ENCODE measurements around the gene CAMK1D. TPM values are rescaled to one million over a fixed set of nuclear protein-coding genes. Genes with fewer than 3 reads are reported as not detected.

The CAMK1D gene
- polyA plus RNA-seq, 1 donor (not counting 4 experiments of a cell fraction or from before 2014, with no cell fraction given), result 0.76 TPM

GRCh38 chr10:12423896-12424295 is 74.5 kb downstream of the CAMK1D start:
- Histone ChIP-seq H3K9me3 (ENCODE audit: control insufficient read depth, low read depth, low read length) (no peaks in the 10 kb centered on the region), H3K9me1 (ENCODE audit: control insufficient read depth, extremely low read depth, insufficient read depth, low read length) (no peaks in the 10 kb centered on the region), H3K79me2 (ENCODE audit: control insufficient read depth, insufficient read depth, low read length) (no peaks in the 10 kb centered on the region), H3K4me1 (ENCODE audit: control insufficient read depth, extremely low read depth, insufficient read depth, low read length) (peaks cover 10% of the 10 kb centered on the region), H3K9ac (ENCODE audit: control insufficient read depth, extremely low read depth, insufficient read depth, low read length) (no peak overlapping the region), H3K27ac (ENCODE audit: control insufficient read depth, insufficient read depth, low read length) (no peak overlapping the region), H3K27me3 (ENCODE audit: control insufficient read depth, extremely low read depth, insufficient read depth, low read length) (peaks cover 9% of the 10 kb centered on the region), H4K20me1 (ENCODE audit: control insufficient read depth, extremely low read depth, insufficient read depth, low read length) (no peaks in the 10 kb centered on the region), H2AFZ (ENCODE audit: control insufficient read depth, low read length) (no peak overlapping the region), H3K4me3 (ENCODE audit: control insufficient read depth in 2 of 3, extremely low read depth in 1 of 3, insufficient read depth in 2 of 3, low read depth in 1 of 3, low read length in 3 of 3) (no peak overlapping the region), H3K36me3 (ENCODE audit: control insufficient read depth in 2 of 2, extremely low read depth in 1 of 2, insufficient read depth in 2 of 2, low read length in 2 of 2) (no peaks in the 10 kb centered on the region), H3K4me2 (ENCODE audit: control insufficient read depth, extremely low read depth, insufficient read depth, low read depth, low read length) (no peak overlapping the region)
- dilution Hi-C loops (cut with MboI; ENCODE audit: extremely low pct_ligation_motif_present, low sequenced_read_pairs), result no loop called here
- FAIRE-seq (no peak), DNase-seq (ENCODE audit: low read depth, low spot score) (no peak)
- TF ChIP-seq EZH2 (IDR thresholded peaks at IDR 0.05; ENCODE audit: low read length), result no peak
- TF ChIP-seq, protein P1, sequence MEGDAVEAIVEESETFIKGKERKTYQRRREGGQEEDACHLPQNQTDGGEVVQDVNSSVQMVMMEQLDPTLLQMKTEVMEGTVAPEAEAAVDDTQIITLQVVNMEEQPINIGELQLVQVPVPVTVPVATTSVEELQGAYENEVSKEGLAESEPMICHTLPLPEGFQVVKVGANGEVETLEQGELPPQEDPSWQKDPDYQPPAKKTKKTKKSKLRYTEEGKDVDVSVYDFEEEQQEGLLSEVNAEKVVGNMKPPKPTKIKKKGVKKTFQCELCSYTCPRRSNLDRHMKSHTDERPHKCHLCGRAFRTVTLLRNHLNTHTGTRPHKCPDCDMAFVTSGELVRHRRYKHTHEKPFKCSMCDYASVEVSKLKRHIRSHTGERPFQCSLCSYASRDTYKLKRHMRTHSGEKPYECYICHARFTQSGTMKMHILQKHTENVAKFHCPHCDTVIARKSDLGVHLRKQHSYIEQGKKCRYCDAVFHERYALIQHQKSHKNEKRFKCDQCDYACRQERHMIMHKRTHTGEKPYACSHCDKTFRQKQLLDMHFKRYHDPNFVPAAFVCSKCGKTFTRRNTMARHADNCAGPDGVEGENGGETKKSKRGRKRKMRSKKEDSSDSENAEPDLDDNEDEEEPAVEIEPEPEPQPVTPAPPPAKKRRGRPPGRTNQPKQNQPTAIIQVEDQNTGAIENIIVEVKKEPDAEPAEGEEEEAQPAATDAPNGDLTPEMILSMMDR (optimal IDR thresholded peaks at IDR 0.05 in 1 of 3, IDR thresholded peaks at IDR 0.05 in 1 of 3, conservative IDR thresholded peaks at IDR 0.05 in 1 of 3; ENCODE audit: extremely low read depth in 1 of 3, insufficient read depth in 2 of 3, low read length in 3 of 3), result no peak

DNA sequence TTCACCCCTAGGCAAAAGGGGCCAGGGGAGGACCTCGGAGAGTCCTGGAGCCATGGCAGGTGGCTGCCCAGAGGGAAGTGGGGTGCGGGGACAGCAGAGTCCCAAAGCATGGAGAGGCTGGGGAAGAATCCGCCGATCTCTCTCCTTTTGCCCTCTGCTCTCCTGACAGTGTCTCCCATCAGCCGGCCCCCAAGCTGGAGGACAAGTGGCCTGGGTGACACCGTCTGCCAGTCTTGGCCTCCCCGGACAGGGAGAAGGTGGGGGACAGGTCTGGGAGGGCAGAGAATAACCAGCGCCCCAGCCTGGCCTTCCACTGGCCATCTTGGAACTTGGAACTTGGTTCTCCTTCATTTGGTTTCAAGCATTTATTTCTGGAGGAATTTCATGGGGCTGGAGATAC is 77.9 kb downstream of the CAMK1D start:
- Histone ChIP-seq H3K79me2 (ENCODE audit: control insufficient read depth, insufficient read depth, low read length) (no peaks in the 10 kb centered on the region), H4K20me1 (ENCODE audit: control insufficient read depth, extremely low read depth, insufficient read depth, low read length) (no peaks in the 10 kb centered on the region), H3K4me1 (ENCODE audit: control insufficient read depth, extremely low read depth, insufficient read depth, low read length) (no peaks in the 10 kb centered on the region), H3K9me3 (ENCODE audit: control insufficient read depth, low read depth, low read length) (no peaks in the 10 kb centered on the region), H3K36me3 (ENCODE audit: control insufficient read depth in 2 of 2, extremely low read depth in 1 of 2, insufficient read depth in 2 of 2, low read length in 2 of 2) (no peaks in the 10 kb centered on the region), H3K27me3 (ENCODE audit: control insufficient read depth, extremely low read depth, insufficient read depth, low read length) (no peaks in the 10 kb centered on the region), H3K4me3 (ENCODE audit: control insufficient read depth in 2 of 3, extremely low read depth in 1 of 3, insufficient read depth in 2 of 3, low read depth in 1 of 3, low read length in 3 of 3) (no peak overlapping the region), H2AFZ (ENCODE audit: control insufficient read depth, low read length) (no peak overlapping the region), H3K9me1 (ENCODE audit: control insufficient read depth, extremely low read depth, insufficient read depth, low read length) (no peaks in the 10 kb centered on the region), H3K27ac (ENCODE audit: control insufficient read depth, insufficient read depth, low read length) (no peak overlapping the region), H3K9ac (ENCODE audit: control insufficient read depth, extremely low read depth, insufficient read depth, low read length) (no peak overlapping the region), H3K4me2 (ENCODE audit: control insufficient read depth, extremely low read depth, insufficient read depth, low read depth, low read length) (no peak overlapping the region)
- FAIRE-seq, result no peak
- no peak for DNase-seq (ENCODE audit: low read depth, low spot score)
- TF ChIP-seq, protein P1 (optimal IDR thresholded peaks at IDR 0.05 in 1 of 3, IDR thresholded peaks at IDR 0.05 in 1 of 3, conservative IDR thresholded peaks at IDR 0.05 in 1 of 3; ENCODE audit: extremely low read depth in 1 of 3, insufficient read depth in 2 of 3, low read length in 3 of 3), result no peak
- no peak for TF ChIP-seq EZH2 (IDR thresholded peaks at IDR 0.05; ENCODE audit: low read length)
- dilution Hi-C loops (cut with MboI; ENCODE audit: extremely low pct_ligation_motif_present, low sequenced_read_pairs), result no loop called here

All from keratinocyte (primary cell).